Prostate gland (tissue), 2 donors: ENCODE measurements around the gene CFAP97.

ENCODE experiments used
- CTCF ChIP-seq, 4 experiments: fragments of 200-600 bp in 2 of 4; fragments of 450-650 bp in 2 of 4; sonication (generic) in 2 of 4; IDR thresholded peaks; 1 replicate in 3 of 4; 2 replicates in 1 of 4; pipeline ENCODE4 v1.5.1; 2016 to 2019; ENCODE audit warnings: antibody characterized with exemption in 4 of 4, mild to moderate bottlenecking in 2 of 4, moderate library complexity in 2 of 4
- POLR2A ChIP-seq: fragments of 450-650 bp; IDR thresholded peaks from one replicate; pipeline ENCODE4 v1.6.1; 2016; ENCODE audit warnings: antibody characterized with exemption, mild to moderate bottlenecking
- POLR2AphosphoS5 ChIP-seq: sonication (generic); formaldehyde crosslinking; IDR thresholded peaks from one replicate; pipeline ENCODE4 v1.6.1; 2017; ENCODE audit warnings: antibody characterized with exemption

- TF ChIP-seq CTCF (IDR thresholded peaks at IDR 0.05) (no peak), POLR2A (no peak), POLR2AphosphoS5 (no peak)
Measured at GRCh38 chr4:185109736-185110135, 94.1 kb downstream of the CFAP97 start.
